ENCODE data around the gene IL18RAP. TPM values are rescaled to one million over a fixed set of nuclear protein-coding genes. Genes with fewer than 3 reads are reported as not detected.

IL18RAP gene
- total RNA-seq, 1 experiment from 2014 or later = not detected

GRCh38 chr2:102484310-102485061 is 61.5 kb downstream of the IL18RAP start:
- DNase-seq (ENCODE audit: low read depth in 1 of 2, low spot score in 2 of 2) = no peak
- Histone ChIP-seq H3K36me3 (no peaks in the 10 kb centered on the region), H3K4me1 (replicated peaks) (peaks cover 18% of the 10 kb centered on the region)

DNA sequence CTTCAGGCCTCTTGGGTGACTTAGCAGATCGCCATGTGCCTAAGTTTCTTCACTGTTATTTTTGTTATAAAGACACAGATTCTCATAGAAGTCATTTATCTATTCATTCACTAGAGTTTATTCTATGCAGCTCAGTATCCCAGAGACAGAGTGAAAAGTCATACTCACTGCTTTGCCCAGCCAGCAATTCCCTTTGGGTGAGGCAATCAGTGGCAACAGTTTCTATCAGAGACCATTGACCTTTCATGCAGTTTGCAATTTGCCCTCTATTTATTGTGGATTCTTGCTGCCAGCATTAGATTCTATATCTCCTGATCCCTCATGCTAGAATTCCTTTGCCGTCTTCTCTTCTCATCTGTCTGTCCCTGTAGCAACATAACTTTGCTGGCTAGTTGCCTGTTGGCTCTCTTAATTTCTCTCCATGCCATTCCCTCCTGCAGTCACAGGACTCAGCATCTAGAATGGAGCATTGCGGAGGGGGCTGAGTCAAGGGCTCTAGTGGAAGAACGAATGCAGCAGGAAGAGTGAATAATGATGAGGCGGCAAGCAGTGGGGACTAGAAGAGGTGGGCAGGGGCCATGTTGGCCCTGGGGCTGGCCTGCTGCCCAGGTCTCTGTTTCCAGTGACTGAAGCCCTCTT is 62.3 kb downstream of the IL18RAP start:
- Histone ChIP-seq H3K27ac (no peak overlapping the region), H3K4me3 (no peak overlapping the region), H3K36me3 (no peaks in the 10 kb centered on the region), H3K9me3 (replicated peaks) (no peaks in the 10 kb centered on the region), H3K27me3 (replicated peaks) (no peaks in the 10 kb centered on the region), H3K4me1 (replicated peaks) (peaks cover 18% of the 10 kb centered on the region)
- DNase-seq (ENCODE audit: low read depth in 1 of 2, low spot score in 2 of 2) = no peak

More at GRCh38 chr2:102484310-102485061, 61.5 kb downstream of the IL18RAP start:
- H3K4me3 ChIP-seq = no peak overlapping the region
- H3K9me3 ChIP-seq (replicated peaks) = no peaks in the 10 kb centered on the region
- no peaks in the 10 kb centered on the region for H3K27me3 ChIP-seq (replicated peaks)
- no peak overlapping the region for H3K27ac ChIP-seq

GRCh38 chr2:102486941-102487702 is 64.2 kb downstream of the IL18RAP start:
- H3K36me3 ChIP-seq = no peaks in the 10 kb centered on the region
- H3K27ac ChIP-seq = no peak overlapping the region
- no peaks in the 10 kb centered on the region for H3K27me3 ChIP-seq (replicated peaks)
- peaks cover 18% of the 10 kb centered on the region for H3K4me1 ChIP-seq (replicated peaks)
- DNase-seq (ENCODE audit: low read depth in 1 of 2, low spot score in 2 of 2) = no peak
- H3K9me3 ChIP-seq (replicated peaks) = no peaks in the 10 kb centered on the region
- no peak overlapping the region for H3K4me3 ChIP-seq

- H3K9me3 ChIP-seq (replicated peaks) = peaks cover 1% of the 10 kb centered on the region; the same call in 1 of the 2 replicates
- H3K27ac ChIP-seq = no peak overlapping the region
- no peaks in the 10 kb centered on the region for H3K27me3 ChIP-seq (replicated peaks)
- H3K36me3 ChIP-seq = no peaks in the 10 kb centered on the region
- peak; percentile 61 to 70 for DNase-seq (ENCODE audit: low read depth in 1 of 2, low spot score in 2 of 2)
- peaks cover 18% of the 10 kb centered on the region for H3K4me1 ChIP-seq (replicated peaks)
- H3K4me3 ChIP-seq = no peak overlapping the region
Measured at GRCh38 chr2:102487761-102488462, 65.0 kb downstream of the IL18RAP start.

GRCh38 chr2:102489646-102490045 is 66.7 kb downstream of the IL18RAP start:
- no peak overlapping the region for H3K27ac ChIP-seq

DNA sequence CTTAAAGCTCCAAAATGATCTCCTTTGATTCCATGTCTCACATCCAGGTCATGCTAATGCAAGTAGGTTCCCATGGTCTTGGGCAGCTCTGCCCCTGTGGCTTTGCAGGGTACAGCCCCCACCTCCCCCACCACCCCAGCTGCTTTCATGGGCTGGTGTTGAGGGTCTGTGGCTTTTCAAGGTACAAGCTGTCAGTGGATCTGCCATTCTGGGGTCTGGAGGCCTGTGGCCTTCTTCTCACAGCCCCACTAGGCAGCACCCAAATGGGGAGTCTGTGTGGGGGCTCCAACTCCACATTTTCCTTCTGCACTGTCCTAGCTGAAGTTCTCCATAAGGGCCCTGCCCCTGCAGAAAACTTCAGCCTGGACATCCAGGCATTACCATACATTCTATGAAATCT is 69.0 kb downstream of the IL18RAP start:
- H3K4me3 ChIP-seq = no peak overlapping the region
- peaks cover 14% of the 10 kb centered on the region for H3K4me1 ChIP-seq (replicated peaks)
- no peak overlapping the region for H3K27ac ChIP-seq
- H3K36me3 ChIP-seq = no peaks in the 10 kb centered on the region
- H3K27me3 ChIP-seq (replicated peaks) = no peaks in the 10 kb centered on the region
- DNase-seq (ENCODE audit: low read depth in 1 of 2, low spot score in 2 of 2) = no peak
- peaks cover 4% of the 10 kb centered on the region; the same call in 1 of the 2 replicates for H3K9me3 ChIP-seq (replicated peaks)

More at GRCh38 chr2:102489646-102490045, 66.7 kb downstream of the IL18RAP start:
- Histone ChIP-seq H3K4me1 (replicated peaks) (peaks cover 18% of the 10 kb centered on the region), H3K27me3 (replicated peaks) (no peaks in the 10 kb centered on the region), H3K4me3 (no peak overlapping the region), H3K9me3 (replicated peaks) (peaks cover 4% of the 10 kb centered on the region; the same call in 1 of the 2 replicates), H3K36me3 (no peaks in the 10 kb centered on the region)
- DNase-seq (ENCODE audit: low read depth in 1 of 2, low spot score in 2 of 2) = no peak

GRCh38 chr2:102494570-102494969 is 71.6 kb downstream of the IL18RAP start:
- no peak for DNase-seq (ENCODE audit: low read depth in 1 of 2, low spot score in 2 of 2)
- no peak overlapping the region for H3K4me3 ChIP-seq
- no peak overlapping the region for H3K27ac ChIP-seq

GRCh38 chr2:102498414-102498813 is 75.5 kb downstream of the IL18RAP start:
- Histone ChIP-seq H3K27me3 (replicated peaks) (no peaks in the 10 kb centered on the region), H3K4me1 (replicated peaks) (peaks cover 4% of the 10 kb centered on the region; the same call in 1 of the 2 replicates), H3K9me3 (replicated peaks) (no peaks in the 10 kb centered on the region; the same call in 1 of the 2 replicates), H3K4me3 (no peak overlapping the region), H3K36me3 (no peaks in the 10 kb centered on the region), H3K27ac (no peak overlapping the region)
- no peak for DNase-seq (ENCODE audit: low read depth in 1 of 2, low spot score in 2 of 2)

More at GRCh38 chr2:102494570-102494969, 71.6 kb downstream of the IL18RAP start:
- Histone ChIP-seq H3K36me3 (no peaks in the 10 kb centered on the region), H3K9me3 (replicated peaks) (peaks cover 4% of the 10 kb centered on the region; the same call in 1 of the 2 replicates), H3K27me3 (replicated peaks) (no peaks in the 10 kb centered on the region), H3K4me1 (replicated peaks) (no peaks in the 10 kb centered on the region)

DNA sequence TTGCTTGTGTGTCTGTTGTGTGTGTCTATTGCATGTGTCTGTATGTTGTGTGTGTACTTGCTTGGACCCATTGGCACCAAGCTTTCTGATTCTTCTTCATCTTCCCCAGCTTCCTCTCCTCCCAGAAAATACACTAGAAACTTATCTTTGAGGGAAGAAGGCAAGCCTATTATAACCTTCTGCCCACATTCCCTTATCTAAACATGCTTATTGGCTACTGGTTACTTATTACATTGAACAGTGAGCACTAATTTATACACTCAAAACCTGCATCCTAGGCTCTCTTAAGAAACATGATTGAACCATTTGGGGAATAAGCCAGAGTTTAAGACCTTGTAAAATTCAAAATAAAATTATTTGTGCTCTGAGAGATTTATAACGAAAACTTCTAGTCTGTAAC is 76.6 kb downstream of the IL18RAP start:
- H3K27me3 ChIP-seq (replicated peaks) = no peaks in the 10 kb centered on the region
- no peaks in the 10 kb centered on the region; the same call in 1 of the 2 replicates for H3K9me3 ChIP-seq (replicated peaks)
- no peak for DNase-seq (ENCODE audit: low read depth in 1 of 2, low spot score in 2 of 2)
- peaks cover 4% of the 10 kb centered on the region; the same call in 1 of the 2 replicates for H3K4me1 ChIP-seq (replicated peaks)
- no peaks in the 10 kb centered on the region for H3K36me3 ChIP-seq
- H3K4me3 ChIP-seq = no peak overlapping the region
- no peak overlapping the region for H3K27ac ChIP-seq

Other genes starting within 250 kb of the IL18RAP start
- not detected in 2 replicates for gene IL1RL2, start 236.1 kb upstream of the IL18RAP start, total RNA-seq (2014; rRNA removed; shearing (Covaris generic))
- gene IL1RL1, start 111.6 kb upstream of the IL18RAP start, total RNA-seq (2014; rRNA removed; shearing (Covaris generic)) = not detected in 2 replicates
- not detected in 2 replicates for gene IL18R1, start 67.4 kb upstream of the IL18RAP start, total RNA-seq (2014; rRNA removed; shearing (Covaris generic))
- gene SLC9A4, start 50.1 kb downstream of the IL18RAP start, total RNA-seq (2014; rRNA removed; shearing (Covaris generic)) = not detected in 2 replicates
- 0.03 TPM in 1 of 2 replicates, not detected in the other for gene SLC9A2, start 196.4 kb downstream of the IL18RAP start, total RNA-seq (2014; rRNA removed; shearing (Covaris generic))

Data from SJSA1 (cell line).